Mammary epithelial cell (primary cell): ENCODE results near the gene MBD6.
A peak's percentile ranks its signal among the peaks of the same experiment; 100 is the strongest.

Experiments
- CTCF ChIP-seq, 2 donors: IDR thresholded peaks in 1 of 2; conservative IDR thresholded peaks in 1 of 2; 2 replicates each; pipeline ENCODE4 v1.5.1; 2011 to 2012; ENCODE audit warnings: inconsistent platforms in 2 of 2, low read length in 2 of 2, mild to moderate bottlenecking in 2 of 2, control low read depth in 1 of 2, low read depth in 1 of 2; ENCODE audit not compliant: insufficient read depth in 1 of 2; ENCODE audit errors: extremely low read depth in 1 of 2
- EZH2 ChIP-seq: IDR thresholded peaks from 2 replicates; pipeline ENCODE4 v1.6.1; 2012; ENCODE audit warnings: low read length, inconsistent platforms, borderline replicate concordance

DNA sequence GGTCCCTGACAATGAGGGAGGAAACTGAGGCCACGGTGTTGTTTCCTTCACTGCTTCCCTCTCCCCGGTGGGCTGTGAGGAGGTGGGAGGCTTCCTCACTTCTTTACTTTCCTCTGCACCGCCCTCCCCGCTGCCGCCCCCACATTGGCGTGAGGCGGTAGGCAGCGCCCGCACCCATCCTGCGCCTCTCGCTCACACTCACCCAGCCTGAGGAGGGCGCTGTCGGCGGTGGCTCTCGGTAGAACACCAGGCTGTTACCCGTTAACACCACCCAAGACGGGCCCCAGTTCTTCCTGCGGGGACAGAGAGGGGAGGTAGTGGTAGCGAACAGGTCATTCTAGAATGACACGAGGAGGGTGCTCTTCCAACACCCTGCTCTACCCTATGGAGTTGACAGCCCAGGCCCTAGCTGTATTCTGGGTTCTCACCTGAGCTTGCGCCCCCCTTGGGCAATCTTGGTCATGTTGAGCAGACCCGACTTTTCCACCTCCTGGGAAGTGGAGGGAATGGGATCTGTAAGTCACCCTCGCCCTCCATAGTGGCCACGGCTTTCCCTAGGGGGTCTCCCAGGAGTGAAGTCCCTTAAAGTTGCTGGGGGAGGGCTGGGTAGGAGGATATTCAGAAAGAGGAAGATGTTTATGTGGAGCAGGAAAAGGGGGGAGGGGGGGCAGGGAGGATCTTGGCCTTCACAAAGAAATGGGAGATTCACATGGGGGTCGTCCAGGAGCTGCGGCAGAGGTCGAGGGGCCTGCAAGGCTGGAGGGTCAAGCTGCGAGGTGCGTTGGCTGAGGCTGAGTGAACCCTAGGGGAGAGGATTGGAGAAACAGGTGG lies 46.2 kb upstream of the MBD6 start:
- TF ChIP-seq CTCF (conservative IDR thresholded peaks at IDR 0.05 in 1 of 2, IDR thresholded peaks at IDR 0.05 in 1 of 2; ENCODE audit: extremely low read depth in 1 of 2, insufficient read depth in 1 of 2, low read depth in 1 of 2, low read length in 2 of 2), result peak in 1 of 2 donors; percentile 20
- TF ChIP-seq EZH2, result peak; percentile 11
